Activated naive CD8-positive, alpha-beta T cell treated with anti-CD3 and anti-CD28 coated beads, Interleukin-2, amount 50 U/mL, for 24 hours (primary cell): ENCODE results near the gene COQ4.
A peak's percentile ranks its signal among the peaks of the same experiment; 100 is the strongest.
"Not testable (repeated sequence)": the region's sequence is repeated elsewhere in the genome, so short reads cannot be mapped to it uniquely, and the experiment has no call there.

ENCODE experiments used
- ATAC-seq: fragments of 150-1000 bp; cut with Tn5 transposase; one replicate; pipeline ENCODE4 v1.10.0; 2021
- DNase-seq: peaks from one replicate; pipeline ENCODE4 v3.0.0; 2021
- H3K27ac Mint-ChIP-seq: one replicate; pipeline ENCODE4 v1.8.0; 2021; ENCODE audit warnings: mild to moderate bottlenecking, mixed read lengths
- H3K27me3 Mint-ChIP-seq: one replicate; pipeline ENCODE4 v1.8.0; 2021; ENCODE audit warnings: mixed read lengths
- H3K36me3 Mint-ChIP-seq: one replicate; pipeline ENCODE4 v1.8.0; 2021; ENCODE audit warnings: low read depth, mixed read lengths
- H3K4me1 Mint-ChIP-seq: one replicate; pipeline ENCODE4 v1.8.0; 2021; ENCODE audit warnings: mixed read lengths
- H3K4me3 Mint-ChIP-seq: one replicate; pipeline ENCODE4 v1.8.0; 2021; ENCODE audit warnings: mild to moderate bottlenecking, moderate library complexity, mixed read lengths
- H3K9me3 Mint-ChIP-seq: one replicate; pipeline ENCODE4 v1.8.0; 2021; ENCODE audit warnings: mixed read lengths

Gene COQ4

DNA sequence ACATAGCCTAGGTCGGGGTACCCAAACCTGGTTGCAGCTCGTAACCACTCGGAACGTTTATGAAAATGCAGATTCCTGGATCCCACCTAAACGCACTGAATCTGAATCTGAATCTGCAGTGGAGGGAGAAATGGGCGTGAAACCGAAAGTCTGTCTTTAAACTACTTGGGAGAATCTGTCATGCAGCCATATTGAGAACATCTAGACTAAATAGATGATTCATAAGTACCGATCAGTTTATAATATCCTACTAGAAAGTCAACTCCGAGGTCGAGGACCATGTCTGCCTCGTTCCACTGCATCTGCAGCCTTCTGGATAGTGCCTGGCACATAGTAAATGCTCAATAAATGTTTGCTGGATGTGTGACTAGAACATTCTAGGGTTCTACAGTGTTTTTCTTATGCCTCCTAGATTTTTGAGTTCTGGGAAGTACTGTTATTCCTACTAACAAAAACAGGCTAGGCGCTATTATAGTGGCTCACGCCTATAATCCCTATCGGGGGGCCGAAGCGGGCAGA lies 632 bp downstream of the COQ4 start:
- Mint-ChIP-seq H3K4me1 (peaks cover 32% of the 10 kb centered on the region), H3K9me3 (no peaks in the 10 kb centered on the region), H3K4me3 (peak overlapping the region; percentile 99), H3K27ac (peak overlapping the region; percentile 99), H3K27me3 (peaks cover 4% of the 10 kb centered on the region), H3K36me3 (peaks cover 13% of the 10 kb centered on the region)
- ATAC-seq (peak; percentile 33), DNase-seq (no peak)

DNA sequence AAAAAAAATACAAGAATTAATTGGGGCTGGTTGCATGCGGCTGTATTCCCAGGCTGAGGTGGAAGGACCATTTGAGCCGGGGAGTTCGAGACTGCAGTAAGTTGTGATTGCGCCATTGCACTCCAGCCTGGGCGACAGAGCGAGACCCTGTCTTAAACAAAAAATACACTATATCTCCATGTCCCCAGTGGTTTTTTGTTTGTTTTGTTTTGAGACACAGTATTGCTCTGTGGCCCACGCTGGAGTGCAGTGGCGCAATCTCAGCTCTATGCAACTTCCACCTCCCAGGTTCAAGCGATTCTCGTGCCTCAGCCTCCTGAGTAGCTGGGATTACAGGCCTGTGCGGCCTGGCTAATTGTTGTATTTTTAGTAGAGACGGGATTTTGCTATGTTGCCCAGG lies 1.2 kb downstream of the COQ4 start:
- no peak for ATAC-seq
- no peak for DNase-seq
- Mint-ChIP-seq H3K27ac (peak overlapping the region; percentile 99), H3K27me3 (peaks cover 4% of the 10 kb centered on the region), H3K9me3 (no peaks in the 10 kb centered on the region), H3K4me1 (peaks cover 32% of the 10 kb centered on the region), H3K36me3 (peaks cover 13% of the 10 kb centered on the region), H3K4me3 (peak overlapping the region; percentile 99)

DNA sequence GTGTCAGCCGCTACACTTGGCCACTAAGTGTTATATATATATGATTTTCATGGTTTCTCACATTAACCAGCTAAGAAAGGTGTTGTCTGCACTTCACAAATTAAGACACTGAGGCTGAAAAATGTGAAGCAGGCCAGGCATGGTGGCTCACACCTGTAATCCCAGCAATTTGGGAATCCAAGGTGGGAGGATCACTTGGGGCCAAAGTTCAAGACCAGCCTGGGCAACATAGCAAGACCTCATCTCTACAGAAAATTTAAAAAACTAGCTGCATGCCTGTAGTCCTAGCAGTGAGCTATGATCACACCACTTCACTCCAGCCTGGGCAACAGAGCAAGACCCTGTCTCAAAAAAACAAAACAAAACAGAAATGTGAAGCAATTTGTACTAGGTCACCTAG lies 1.8 kb downstream of the COQ4 start:
- Mint-ChIP-seq H3K27me3 (peaks cover 4% of the 10 kb centered on the region), H3K27ac (peak overlapping the region; percentile 35), H3K4me3 (peak overlapping the region; percentile 99), H3K4me1 (peaks cover 32% of the 10 kb centered on the region), H3K36me3 (peaks cover 13% of the 10 kb centered on the region), H3K9me3 (no peaks in the 10 kb centered on the region)
- ATAC-seq (no peak), DNase-seq (no peak)

- peaks cover 32% of the 10 kb centered on the region for H3K4me1 Mint-ChIP-seq
- H3K27ac Mint-ChIP-seq = no peak overlapping the region
Observed at GRCh38 chr9:128325629-128326028, 3.0 kb downstream of the COQ4 start.

DNA sequence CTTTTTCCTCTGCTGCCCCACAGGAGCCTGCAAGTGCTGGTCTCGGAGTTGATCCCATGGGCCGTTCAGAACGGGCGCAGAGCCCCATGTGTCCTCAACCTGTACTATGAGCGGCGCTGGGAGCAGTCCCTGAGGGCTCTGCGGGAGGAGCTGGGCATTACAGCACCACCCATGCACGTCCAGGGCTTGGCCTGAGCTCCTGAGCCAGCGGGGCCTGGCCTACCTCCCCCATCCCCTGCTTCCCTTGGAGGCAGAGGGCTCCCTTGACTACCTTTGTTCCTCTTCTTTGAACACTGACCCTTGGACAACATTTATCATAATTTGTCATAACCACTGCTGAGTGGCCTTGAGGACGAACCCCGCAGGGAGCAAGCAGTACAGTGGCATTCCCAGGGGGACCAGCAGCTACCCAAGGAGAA lies 10.8 kb downstream of the COQ4 start:
- Mint-ChIP-seq H3K36me3 (peaks cover 7% of the 10 kb centered on the region), H3K4me3 (no peak overlapping the region), H3K27ac (no peak overlapping the region), H3K9me3 (no peaks in the 10 kb centered on the region), H3K4me1 (no peaks in the 10 kb centered on the region), H3K27me3 (no peaks in the 10 kb centered on the region)
- ATAC-seq (no peak), DNase-seq (no peak)

More at GRCh38 chr9:128325629-128326028, 3.0 kb downstream of the COQ4 start:
- DNase-seq = no peak
- Mint-ChIP-seq H3K27me3 (peaks cover 4% of the 10 kb centered on the region), H3K4me3 (no peak overlapping the region), H3K9me3 (no peaks in the 10 kb centered on the region), H3K36me3 (peaks cover 13% of the 10 kb centered on the region)
- no peak for ATAC-seq

DNA sequence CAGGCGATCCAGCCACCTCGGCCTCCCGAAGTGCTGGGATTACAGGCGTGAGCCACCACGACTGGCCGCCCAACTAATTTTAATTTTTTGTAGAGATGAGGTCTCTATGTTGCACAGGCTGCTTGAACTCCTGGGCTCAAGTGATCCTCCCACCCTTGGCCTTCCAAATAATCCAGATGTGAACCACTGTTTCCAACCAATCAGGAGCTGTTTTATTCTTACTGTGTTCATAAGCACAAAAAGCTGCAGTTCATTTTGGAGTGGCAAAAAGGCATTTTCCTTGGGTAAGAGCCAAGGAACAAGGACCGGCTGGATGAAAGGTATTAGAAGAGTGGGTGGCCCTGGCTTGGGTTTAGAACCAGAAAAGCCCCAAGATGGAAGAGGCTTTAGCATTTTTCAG lies 12.5 kb downstream of the COQ4 start:
- Mint-ChIP-seq H3K9me3 (no peaks in the 10 kb centered on the region), H3K4me1 (peaks cover 4% of the 10 kb centered on the region), H3K36me3 (peaks cover 7% of the 10 kb centered on the region), H3K27me3 (no peaks in the 10 kb centered on the region), H3K27ac (no peak overlapping the region), H3K4me3 (no peak overlapping the region)
- ATAC-seq (no peak), DNase-seq (no peak)

DNA sequence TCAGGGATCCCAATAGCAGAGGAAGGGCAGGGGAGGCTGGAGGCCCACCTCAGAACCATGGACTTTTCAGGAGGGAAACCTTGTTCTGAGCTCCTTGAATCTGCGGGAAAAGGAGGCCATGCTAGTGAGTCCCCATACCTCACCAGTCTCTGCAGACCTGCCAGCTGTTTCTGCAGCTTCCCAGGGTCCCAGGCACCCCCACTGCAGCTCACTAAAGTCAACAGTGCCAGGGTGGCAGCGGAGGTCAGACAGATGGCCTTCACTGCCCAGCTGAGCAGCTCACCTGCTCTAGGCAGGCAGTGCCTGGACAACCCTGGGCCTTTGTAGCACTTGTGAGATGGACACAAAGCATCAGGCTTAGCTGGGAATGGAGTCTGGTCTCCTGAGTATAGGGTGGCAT lies 13.3 kb downstream of the COQ4 start:
- H3K9me3 Mint-ChIP-seq = no peaks in the 10 kb centered on the region
- peaks cover 7% of the 10 kb centered on the region for H3K36me3 Mint-ChIP-seq
- H3K27me3 Mint-ChIP-seq = no peaks in the 10 kb centered on the region
- H3K27ac Mint-ChIP-seq = no peak overlapping the region
- DNase-seq (no peak), ATAC-seq (no peak)
- H3K4me1 Mint-ChIP-seq = peaks cover 4% of the 10 kb centered on the region
- no peak overlapping the region for H3K4me3 Mint-ChIP-seq

GRCh38 chr9:128337936-128338335 lies 15.3 kb downstream of the COQ4 start:
- no peak overlapping the region for H3K4me3 Mint-ChIP-seq
- H3K27ac Mint-ChIP-seq = no peak overlapping the region
- peaks cover 6% of the 10 kb centered on the region for H3K36me3 Mint-ChIP-seq
- no peaks in the 10 kb centered on the region for H3K9me3 Mint-ChIP-seq
- H3K27me3 Mint-ChIP-seq = no peaks in the 10 kb centered on the region
- ATAC-seq = no peak
- H3K4me1 Mint-ChIP-seq = peaks cover 12% of the 10 kb centered on the region
- no peak for DNase-seq

DNA sequence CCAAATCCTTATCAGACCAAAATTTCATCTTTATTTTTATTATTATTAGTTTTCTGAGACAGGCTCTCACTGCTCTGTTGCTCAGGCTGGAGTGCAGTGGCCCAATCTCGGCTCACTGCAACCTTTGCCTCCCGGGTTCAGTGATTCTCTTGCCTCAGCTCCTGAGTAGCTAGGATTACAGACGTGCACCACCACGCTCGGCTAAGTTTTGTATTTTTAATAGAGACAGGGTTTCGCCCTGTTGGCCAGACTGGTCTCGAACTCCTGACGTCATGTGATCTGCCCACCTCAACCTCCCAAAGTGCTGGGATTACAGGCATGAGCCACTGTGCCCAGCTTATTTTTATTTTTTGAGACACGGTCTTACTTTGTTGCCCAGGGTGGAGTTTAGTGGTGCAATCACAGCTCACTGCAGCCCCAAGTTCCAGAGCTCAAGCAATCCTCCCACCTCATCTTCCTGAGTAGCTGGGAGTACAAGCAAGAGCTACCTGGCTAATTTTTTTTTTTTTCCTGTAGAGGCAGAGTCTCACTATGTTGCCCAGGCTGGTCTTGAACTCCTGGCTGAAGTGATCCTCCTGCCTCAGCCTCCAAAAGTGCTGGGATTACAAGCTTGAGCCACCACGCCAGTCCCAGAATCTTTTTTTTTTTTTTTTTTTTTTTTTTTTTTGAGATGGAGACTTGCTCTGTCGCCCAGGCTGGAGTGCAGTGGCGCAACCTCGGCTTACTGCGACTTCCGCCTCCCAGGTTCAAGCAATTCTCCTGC lies 16.4 kb downstream of the COQ4 start:
- peak overlapping the region; percentile 82 for H3K27ac Mint-ChIP-seq
- H3K4me1 Mint-ChIP-seq = peaks cover 12% of the 10 kb centered on the region
- H3K27me3 Mint-ChIP-seq, H3K36me3 Mint-ChIP-seq, H3K9me3 Mint-ChIP-seq, ATAC-seq, DNase-seq: not testable (repeated sequence)
- H3K4me3 Mint-ChIP-seq = peak overlapping the region; percentile 92

GRCh38 chr9:128339761-128340690 lies 17.4 kb downstream of the COQ4 start, which contains the start of gene SLC27A4:
Gene SLC27A4 (plus strand): TSS chr9:128340527. CDS start chr9:128343133, 2,606 bp downstream.
- peak within 1 kb of the TSS; percentile 86 for H3K27ac Mint-ChIP-seq
- peak within 1 kb of the TSS; percentile 92 for H3K4me3 Mint-ChIP-seq
- H3K4me1 Mint-ChIP-seq = peaks cover 12% of the 10 kb centered on the region
- H3K9me3 Mint-ChIP-seq = no peaks in the 10 kb centered on the region
- ATAC-seq (peak; percentile 93), DNase-seq (peak; percentile 80)
- peaks cover 9% of the 10 kb centered on the region for H3K36me3 Mint-ChIP-seq
- no peaks in the 10 kb centered on the region for H3K27me3 Mint-ChIP-seq

DNA sequence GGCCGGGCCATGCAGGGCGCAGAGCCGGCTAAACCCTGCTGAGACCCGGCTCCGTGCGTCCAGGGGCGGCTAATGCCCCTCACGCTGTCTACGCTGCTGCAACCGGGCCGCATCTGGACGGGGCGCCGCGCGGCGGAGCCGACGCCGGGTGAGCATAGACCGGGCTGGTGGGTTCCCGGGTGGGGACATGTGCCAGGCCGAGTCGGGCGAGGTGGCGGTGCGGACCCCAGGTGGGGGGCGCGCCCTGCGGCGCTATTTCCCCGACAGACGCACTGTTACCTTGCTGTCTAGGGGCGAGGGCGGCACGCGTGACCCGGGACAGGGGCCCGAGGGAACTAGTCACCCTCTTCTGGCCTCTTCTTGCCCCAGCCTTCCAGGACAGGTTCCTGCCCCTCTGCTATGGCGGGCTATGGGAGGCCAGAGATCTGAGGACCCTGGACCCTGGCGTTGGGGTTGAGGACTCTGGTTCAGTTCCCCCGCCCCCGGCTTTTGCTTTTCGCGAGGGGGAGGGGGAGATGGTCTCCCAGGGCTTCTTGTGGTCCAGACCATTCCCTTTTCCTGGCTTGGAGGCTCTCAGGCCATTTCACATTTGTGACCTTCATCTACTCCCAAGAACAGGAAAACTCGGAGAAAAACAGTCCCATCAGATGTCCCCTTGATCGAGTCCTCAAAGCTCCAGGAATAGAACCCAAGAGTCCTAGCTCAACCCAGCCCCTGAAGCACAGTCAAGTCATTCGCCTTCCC lies 18.2 kb downstream of the COQ4 start:
- Mint-ChIP-seq H3K27ac (peak overlapping the region; percentile 86), H3K4me1 (peaks cover 12% of the 10 kb centered on the region), H3K36me3 (peaks cover 9% of the 10 kb centered on the region), H3K9me3 (no peaks in the 10 kb centered on the region), H3K27me3 (no peaks in the 10 kb centered on the region), H3K4me3 (peak overlapping the region; percentile 92)
- ATAC-seq = peak; percentile 45
- DNase-seq = no peak

DNA sequence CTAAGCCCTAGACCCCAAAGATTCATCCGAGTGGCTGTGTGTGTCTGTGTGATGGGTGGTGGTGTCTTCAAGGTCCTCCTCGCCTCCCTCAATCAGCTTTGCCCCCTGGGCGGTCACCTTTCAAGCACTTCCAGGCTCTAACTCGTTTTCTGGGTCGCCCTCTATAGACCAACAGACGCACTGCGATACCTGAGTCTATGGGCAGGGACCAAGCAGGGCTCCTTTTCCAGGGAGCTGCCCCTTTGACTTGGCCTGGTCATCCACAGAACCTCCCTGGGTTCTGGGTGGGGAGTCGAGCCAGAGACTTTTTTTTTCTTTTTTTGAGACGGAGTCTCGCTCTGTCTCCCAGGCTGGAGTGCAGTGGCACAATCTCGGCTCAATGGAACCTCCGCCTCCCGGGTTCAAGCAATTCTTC lies 18.8 kb downstream of the COQ4 start:
- no peaks in the 10 kb centered on the region for H3K27me3 Mint-ChIP-seq
- peak; percentile 57 for ATAC-seq
- peak overlapping the region; percentile 86 for H3K27ac Mint-ChIP-seq
- H3K4me1 Mint-ChIP-seq = peaks cover 12% of the 10 kb centered on the region
- peak; percentile 73 for DNase-seq
- H3K4me3 Mint-ChIP-seq = peak overlapping the region; percentile 92
- peaks cover 9% of the 10 kb centered on the region for H3K36me3 Mint-ChIP-seq
- H3K9me3 Mint-ChIP-seq = no peaks in the 10 kb centered on the region

DNA sequence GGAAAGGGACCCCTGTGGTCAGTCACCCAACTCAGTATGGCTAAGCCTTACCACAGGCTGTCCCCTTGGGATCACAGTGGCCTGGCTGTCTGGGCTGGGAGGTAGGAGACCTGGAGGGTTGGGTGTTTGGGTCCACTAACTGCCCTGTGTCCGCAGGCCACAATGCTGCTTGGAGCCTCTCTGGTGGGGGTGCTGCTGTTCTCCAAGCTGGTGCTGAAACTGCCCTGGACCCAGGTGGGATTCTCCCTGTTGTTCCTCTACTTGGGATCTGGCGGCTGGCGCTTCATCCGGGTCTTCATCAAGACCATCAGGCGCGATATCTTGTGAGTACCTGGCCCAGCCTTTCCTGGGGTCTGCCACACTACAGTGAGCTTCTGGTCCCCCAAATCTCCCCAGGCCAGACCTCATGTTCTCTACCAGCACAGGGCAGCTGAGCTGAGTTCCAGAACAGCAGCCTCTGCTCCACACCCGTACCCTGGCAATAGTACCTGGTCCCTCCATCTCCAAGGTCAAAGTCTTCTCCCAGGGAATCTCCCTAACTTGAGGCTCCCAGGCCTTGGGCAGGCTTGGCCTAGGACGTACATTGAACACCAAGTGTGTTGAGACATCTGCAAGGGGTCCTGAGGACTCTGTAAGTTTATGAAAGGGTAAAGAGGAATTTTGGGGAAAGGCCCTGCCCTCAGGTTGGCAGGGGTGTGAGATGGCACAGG lies 20.5 kb downstream of the COQ4 start:
- no peaks in the 10 kb centered on the region for H3K9me3 Mint-ChIP-seq
- H3K27me3 Mint-ChIP-seq = no peaks in the 10 kb centered on the region
- no peak overlapping the region for H3K27ac Mint-ChIP-seq
- DNase-seq = no peak
- peaks cover 12% of the 10 kb centered on the region for H3K4me1 Mint-ChIP-seq
- no peak for ATAC-seq
- no peak overlapping the region for H3K4me3 Mint-ChIP-seq
- H3K36me3 Mint-ChIP-seq = peaks cover 11% of the 10 kb centered on the region
